ENCODE data around the gene ESR2. TPM values are rescaled to one million over a fixed set of nuclear protein-coding genes. Genes with fewer than 3 reads are reported as not detected.

The ESR2 gene
- total RNA-seq, 1 donor from 2014 or later = 0.30 TPM

DNA sequence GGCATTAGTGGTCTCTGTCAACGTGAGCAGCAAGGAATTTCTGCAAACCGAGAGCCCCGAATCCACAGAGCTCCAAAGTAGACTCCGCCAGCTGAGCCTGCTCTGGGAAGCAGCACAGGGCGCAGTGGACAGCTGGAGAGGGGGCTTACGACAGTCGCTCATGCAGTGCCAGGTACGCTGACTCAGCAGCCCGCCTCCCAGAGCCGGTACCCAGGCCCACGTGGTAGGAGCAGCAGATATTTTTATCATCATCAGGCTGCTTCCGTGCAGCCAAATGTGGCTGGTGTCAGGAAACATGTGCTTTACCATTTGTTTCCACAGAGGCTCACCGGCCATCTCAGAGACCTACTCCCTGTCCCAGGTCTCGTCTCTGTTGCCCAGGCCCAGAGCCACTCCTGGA, 73.7 kb downstream of the ESR2 start:
- peak in 1 of 2 donors; percentile 12 for ATAC-seq
- peaks cover 97% of the 10 kb centered on the region for H3K36me3 ChIP-seq
- DNase-seq = no peak

DNA sequence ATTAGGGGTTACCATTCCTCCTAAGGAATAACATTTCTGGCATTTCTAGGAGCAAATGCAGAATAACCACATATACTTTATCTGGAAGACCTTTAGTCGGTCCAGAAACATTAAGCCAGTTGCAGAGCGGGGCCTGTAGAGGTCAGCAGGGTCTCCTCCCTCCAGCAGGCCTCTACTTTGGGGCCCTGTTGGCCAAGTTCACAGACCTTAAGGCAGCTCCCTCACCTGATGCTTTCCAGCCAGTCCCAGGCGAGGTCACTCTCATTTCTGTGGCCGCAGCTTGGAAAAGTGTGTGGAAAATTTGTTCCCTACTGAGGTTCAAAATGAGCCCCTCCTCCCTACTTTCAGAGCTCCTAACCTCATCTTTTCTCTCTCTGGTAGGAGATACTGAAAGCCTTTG, 74.1 kb downstream of the ESR2 start:
- H3K27ac ChIP-seq = no peak overlapping the region
- DNase-seq (no peak), ATAC-seq (no peak)
- H3K4me1 ChIP-seq = peaks cover 7% of the 10 kb centered on the region
- H3K9me3 ChIP-seq = no peaks in the 10 kb centered on the region
- peaks cover 97% of the 10 kb centered on the region for H3K36me3 ChIP-seq
- H3K4me3 ChIP-seq = no peak overlapping the region
- no peaks in the 10 kb centered on the region for H3K27me3 ChIP-seq (ENCODE audit: low read depth)
- TF ChIP-seq, protein P1, sequence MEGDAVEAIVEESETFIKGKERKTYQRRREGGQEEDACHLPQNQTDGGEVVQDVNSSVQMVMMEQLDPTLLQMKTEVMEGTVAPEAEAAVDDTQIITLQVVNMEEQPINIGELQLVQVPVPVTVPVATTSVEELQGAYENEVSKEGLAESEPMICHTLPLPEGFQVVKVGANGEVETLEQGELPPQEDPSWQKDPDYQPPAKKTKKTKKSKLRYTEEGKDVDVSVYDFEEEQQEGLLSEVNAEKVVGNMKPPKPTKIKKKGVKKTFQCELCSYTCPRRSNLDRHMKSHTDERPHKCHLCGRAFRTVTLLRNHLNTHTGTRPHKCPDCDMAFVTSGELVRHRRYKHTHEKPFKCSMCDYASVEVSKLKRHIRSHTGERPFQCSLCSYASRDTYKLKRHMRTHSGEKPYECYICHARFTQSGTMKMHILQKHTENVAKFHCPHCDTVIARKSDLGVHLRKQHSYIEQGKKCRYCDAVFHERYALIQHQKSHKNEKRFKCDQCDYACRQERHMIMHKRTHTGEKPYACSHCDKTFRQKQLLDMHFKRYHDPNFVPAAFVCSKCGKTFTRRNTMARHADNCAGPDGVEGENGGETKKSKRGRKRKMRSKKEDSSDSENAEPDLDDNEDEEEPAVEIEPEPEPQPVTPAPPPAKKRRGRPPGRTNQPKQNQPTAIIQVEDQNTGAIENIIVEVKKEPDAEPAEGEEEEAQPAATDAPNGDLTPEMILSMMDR (IDR thresholded peaks at IDR 0.05) = no peak
- intact Hi-C loops (cut with DNase I) = no loop called here

More for the DNA sequence above, 73.7 kb downstream of the ESR2 start:
- Histone ChIP-seq H3K4me3 (no peak overlapping the region), H3K27ac (no peak overlapping the region), H3K4me1 (peaks cover 7% of the 10 kb centered on the region), H3K9me3 (no peaks in the 10 kb centered on the region), H3K27me3 (ENCODE audit: low read depth) (no peaks in the 10 kb centered on the region)
- TF ChIP-seq, protein P1 (IDR thresholded peaks at IDR 0.05) = no peak
- intact Hi-C loops (cut with DNase I) = no loop called here

DNA sequence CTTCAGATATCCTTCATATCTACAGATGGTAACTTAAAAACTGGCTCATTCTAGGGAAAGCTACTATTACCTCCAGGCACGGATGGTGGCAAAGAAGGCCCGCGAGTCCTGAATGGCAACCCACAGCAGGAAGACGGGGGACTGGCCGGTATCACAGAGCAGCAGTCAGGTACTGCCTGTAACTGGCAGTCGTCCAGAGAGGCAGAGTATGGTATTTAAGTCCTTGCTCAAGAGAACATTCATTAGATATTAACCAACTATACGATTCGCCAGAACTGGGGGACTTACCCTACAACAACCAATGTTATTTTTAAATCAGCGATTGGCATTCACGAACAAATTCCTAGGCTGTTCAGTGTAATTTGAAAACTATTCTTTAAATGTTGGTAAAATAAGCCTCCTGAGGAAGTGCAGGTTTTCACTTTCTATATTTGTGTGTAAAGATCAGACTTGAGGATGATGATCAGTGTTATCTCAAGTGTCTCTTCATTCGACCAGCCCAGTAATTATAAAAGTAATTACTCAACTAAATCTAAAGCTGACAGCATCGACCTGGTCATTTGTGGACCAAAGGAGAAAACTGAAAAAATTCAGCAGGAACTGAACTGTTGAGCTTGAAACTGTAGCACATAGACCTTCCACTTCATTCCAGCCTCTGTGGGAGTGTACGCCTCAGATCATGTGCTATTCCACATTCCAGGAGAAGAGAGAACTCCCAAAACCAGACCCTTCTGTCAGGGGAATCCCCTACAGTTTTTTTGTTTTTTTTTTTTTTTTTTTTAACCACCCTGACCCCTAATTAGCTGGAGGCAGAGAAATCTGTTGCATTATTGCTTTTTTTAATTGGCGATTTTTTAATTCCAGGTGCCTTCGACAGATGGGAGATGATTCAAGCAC, 75.6 kb downstream of the ESR2 start:
- TF ChIP-seq, protein P1 (IDR thresholded peaks at IDR 0.05) = no peak
- intact Hi-C loops (cut with DNase I) = no loop called here
- Histone ChIP-seq H3K4me1 (peaks cover 15% of the 10 kb centered on the region), H3K27ac (no peak overlapping the region), H3K9me3 (no peaks in the 10 kb centered on the region), H3K4me3 (no peak overlapping the region), H3K36me3 (peaks cover 97% of the 10 kb centered on the region), H3K27me3 (ENCODE audit: low read depth) (no peaks in the 10 kb centered on the region)
- no peak for DNase-seq
- ATAC-seq = peak; percentile 47 to 71

DNA sequence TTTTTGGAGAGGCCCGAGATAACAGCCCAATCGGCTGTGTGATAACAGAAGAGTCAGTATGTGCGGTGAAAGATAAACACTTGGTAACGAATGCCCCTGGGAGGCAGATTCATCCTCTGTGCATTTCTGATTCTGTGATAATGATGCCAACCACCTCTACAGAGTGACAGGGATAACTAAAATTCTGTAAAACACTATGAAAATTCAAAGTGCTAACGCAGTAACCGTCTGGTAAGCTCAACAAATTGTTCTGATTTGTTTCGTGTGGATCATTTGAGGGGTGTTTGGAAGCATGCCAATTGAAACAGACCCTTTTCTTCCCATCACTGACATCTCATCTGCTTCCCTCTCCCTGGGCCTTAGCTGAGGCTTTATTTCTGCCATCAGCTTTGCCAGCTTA, 76.3 kb downstream of the ESR2 start:
- intact Hi-C loops (cut with DNase I) = no loop called here
- TF ChIP-seq, protein P1 (IDR thresholded peaks at IDR 0.05) = no peak
- Histone ChIP-seq H3K27me3 (ENCODE audit: low read depth) (no peaks in the 10 kb centered on the region), H3K27ac (no peak overlapping the region), H3K9me3 (no peaks in the 10 kb centered on the region), H3K36me3 (peaks cover 97% of the 10 kb centered on the region), H3K4me1 (peaks cover 18% of the 10 kb centered on the region), H3K4me3 (no peak overlapping the region)
- no peak for DNase-seq
- ATAC-seq = no peak

DNA sequence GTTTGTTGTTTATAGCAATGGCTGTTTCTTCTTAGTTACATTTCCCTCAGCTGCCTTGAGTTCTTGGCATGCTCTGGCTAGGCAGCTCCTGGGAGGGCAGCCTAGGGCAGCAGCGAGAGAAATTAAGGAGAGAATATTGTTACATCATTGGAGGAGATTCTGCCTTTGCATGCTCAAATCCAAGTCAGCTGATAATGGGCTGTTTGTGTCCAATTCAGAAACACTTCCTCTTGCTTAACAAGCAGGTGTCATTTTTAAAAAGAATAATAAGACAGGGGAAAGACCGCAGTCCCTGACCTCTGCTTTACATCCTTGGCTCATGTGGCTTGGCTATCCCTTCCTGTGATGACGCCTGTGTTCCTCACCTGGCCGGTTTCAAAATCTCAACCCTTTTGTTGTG, 76.9 kb downstream of the ESR2 start:
- Histone ChIP-seq H3K4me1 (peaks cover 18% of the 10 kb centered on the region), H3K9me3 (no peaks in the 10 kb centered on the region), H3K4me3 (no peak overlapping the region), H3K27ac (no peak overlapping the region), H3K36me3 (peaks cover 97% of the 10 kb centered on the region), H3K27me3 (ENCODE audit: low read depth) (no peaks in the 10 kb centered on the region)
- DNase-seq (no peak), ATAC-seq (no peak)
- TF ChIP-seq, protein P1 (IDR thresholded peaks at IDR 0.05) = no peak
- intact Hi-C loops (cut with DNase I) = no loop called here
